ENCODE results near the gene KY.

The KY gene

GRCh38 chr3:134621854-134622253 is 29.0 kb downstream of the KY start:
- Histone ChIP-seq H3K27ac (ENCODE audit: low read depth, low read length) (no peak overlapping the region), H3K27me3 (ENCODE audit: control insufficient read depth in 1 of 2, insufficient read depth in 2 of 2, low read length in 2 of 2) (no peaks in the 10 kb centered on the region), H3K36me3 (ENCODE audit: control insufficient read depth in 1 of 2, insufficient read depth in 2 of 2, low read length in 2 of 2) (no peaks in the 10 kb centered on the region), H3K9me3 (ENCODE audit: control insufficient read depth in 1 of 2, low read length in 2 of 2) (no peaks in the 10 kb centered on the region), H3K4me1 (ENCODE audit: control insufficient read depth in 1 of 2, insufficient read depth in 2 of 2, low read length in 2 of 2) (peaks cover 5% of the 10 kb centered on the region in 2 donors), H3K4me3 (ENCODE audit: low read depth in 1 of 2, low read length in 2 of 2) (no peak overlapping the region), H3K9ac (ENCODE audit: low read depth in 1 of 2, low read length in 2 of 2) (no peak overlapping the region)

DNA sequence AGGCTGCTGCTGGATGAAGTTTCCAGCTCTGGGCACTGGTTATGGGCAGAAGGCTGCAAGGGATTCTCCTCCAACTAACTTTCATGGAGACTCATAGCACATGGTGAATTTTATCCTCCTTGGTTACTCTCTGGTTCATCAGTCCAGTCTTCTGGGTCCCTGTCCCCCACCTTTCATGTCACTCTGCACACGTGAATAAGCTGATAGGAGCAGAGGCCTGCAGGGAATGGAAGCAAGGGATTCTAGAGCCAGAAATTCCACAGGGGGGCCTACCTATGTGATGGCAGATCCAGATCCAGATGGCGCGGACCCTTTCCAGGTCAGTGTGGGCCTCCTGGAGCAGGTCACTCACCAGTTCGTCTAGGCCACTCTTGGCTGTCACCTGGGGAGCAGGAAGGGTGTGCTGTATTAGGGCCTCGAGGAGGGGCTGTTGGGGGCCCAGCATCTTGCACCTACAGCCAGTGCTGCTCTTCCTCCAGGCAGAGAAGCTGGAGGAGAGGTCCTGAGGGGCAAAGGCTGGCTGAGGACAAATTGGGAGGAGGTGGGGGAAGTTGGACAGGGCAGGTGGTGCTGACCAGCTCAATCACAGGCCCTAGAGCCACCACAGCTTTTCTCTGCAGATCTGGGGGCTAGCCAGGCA is 30.2 kb downstream of the KY start:
- Histone ChIP-seq H3K4me1 (ENCODE audit: control insufficient read depth in 1 of 2, insufficient read depth in 2 of 2, low read length in 2 of 2) (peaks cover 5% of the 10 kb centered on the region in 2 donors), H3K9ac (ENCODE audit: low read depth in 1 of 2, low read length in 2 of 2) (no peak overlapping the region), H3K27me3 (ENCODE audit: control insufficient read depth in 1 of 2, insufficient read depth in 2 of 2, low read length in 2 of 2) (no peaks in the 10 kb centered on the region), H3K27ac (ENCODE audit: low read depth, low read length) (no peak overlapping the region), H3K36me3 (ENCODE audit: control insufficient read depth in 1 of 2, insufficient read depth in 2 of 2, low read length in 2 of 2) (no peaks in the 10 kb centered on the region), H3K9me3 (ENCODE audit: control insufficient read depth in 1 of 2, low read length in 2 of 2) (no peaks in the 10 kb centered on the region), H3K4me3 (ENCODE audit: low read depth in 1 of 2, low read length in 2 of 2) (no peak overlapping the region)

GRCh38 chr3:134619884-134620445 is 30.9 kb downstream of the KY start:
- Histone ChIP-seq H3K27ac (ENCODE audit: low read depth, low read length) (no peak overlapping the region), H3K36me3 (ENCODE audit: control insufficient read depth in 1 of 2, insufficient read depth in 2 of 2, low read length in 2 of 2) (no peaks in the 10 kb centered on the region), H3K27me3 (ENCODE audit: control insufficient read depth in 1 of 2, insufficient read depth in 2 of 2, low read length in 2 of 2) (no peaks in the 10 kb centered on the region)

GRCh38 chr3:134619301-134619615 is 31.6 kb downstream of the KY start:
- no peaks in the 10 kb centered on the region for H3K9me3 ChIP-seq (ENCODE audit: control insufficient read depth in 1 of 2, low read length in 2 of 2)
- no peak overlapping the region for H3K27ac ChIP-seq (ENCODE audit: low read depth, low read length)
- no peak overlapping the region for H3K4me3 ChIP-seq (ENCODE audit: low read depth in 1 of 2, low read length in 2 of 2)
- H3K27me3 ChIP-seq (ENCODE audit: control insufficient read depth in 1 of 2, insufficient read depth in 2 of 2, low read length in 2 of 2), result no peaks in the 10 kb centered on the region
- H3K4me1 ChIP-seq (ENCODE audit: control insufficient read depth in 1 of 2, insufficient read depth in 2 of 2, low read length in 2 of 2), result peaks cover 5% of the 10 kb centered on the region in 2 donors
- H3K9ac ChIP-seq (ENCODE audit: low read depth in 1 of 2, low read length in 2 of 2), result no peak overlapping the region
- H3K36me3 ChIP-seq (ENCODE audit: control insufficient read depth in 1 of 2, insufficient read depth in 2 of 2, low read length in 2 of 2), result no peaks in the 10 kb centered on the region

More at GRCh38 chr3:134619884-134620445, 30.9 kb downstream of the KY start:
- Histone ChIP-seq H3K4me3 (ENCODE audit: low read depth in 1 of 2, low read length in 2 of 2) (no peak overlapping the region), H3K4me1 (ENCODE audit: control insufficient read depth in 1 of 2, insufficient read depth in 2 of 2, low read length in 2 of 2) (peaks cover 5% of the 10 kb centered on the region in 2 donors), H3K9ac (ENCODE audit: low read depth in 1 of 2, low read length in 2 of 2) (no peak overlapping the region), H3K9me3 (ENCODE audit: control insufficient read depth in 1 of 2, low read length in 2 of 2) (no peaks in the 10 kb centered on the region)

- Histone ChIP-seq H3K36me3 (ENCODE audit: control insufficient read depth in 1 of 2, insufficient read depth in 2 of 2, low read length in 2 of 2) (no peaks in the 10 kb centered on the region), H3K27ac (ENCODE audit: low read depth, low read length) (no peak overlapping the region), H3K4me3 (ENCODE audit: low read depth in 1 of 2, low read length in 2 of 2) (no peak overlapping the region), H3K9ac (ENCODE audit: low read depth in 1 of 2, low read length in 2 of 2) (no peak overlapping the region), H3K27me3 (ENCODE audit: control insufficient read depth in 1 of 2, insufficient read depth in 2 of 2, low read length in 2 of 2) (no peaks in the 10 kb centered on the region), H3K9me3 (ENCODE audit: control insufficient read depth in 1 of 2, low read length in 2 of 2) (no peaks in the 10 kb centered on the region), H3K4me1 (ENCODE audit: control insufficient read depth in 1 of 2, insufficient read depth in 2 of 2, low read length in 2 of 2) (peaks cover 5% of the 10 kb centered on the region in 2 donors)
Observed at GRCh38 chr3:134618478-134619300, 32.1 kb downstream of the KY start.

GRCh38 chr3:134617608-134618477 is 33.0 kb downstream of the KY start:
- Histone ChIP-seq H3K9me3 (ENCODE audit: control insufficient read depth in 1 of 2, low read length in 2 of 2) (no peaks in the 10 kb centered on the region), H3K4me3 (ENCODE audit: low read depth in 1 of 2, low read length in 2 of 2) (no peak overlapping the region), H3K4me1 (ENCODE audit: control insufficient read depth in 1 of 2, insufficient read depth in 2 of 2, low read length in 2 of 2) (peaks cover under 1 to 2% of the 10 kb centered on the region in 2 donors), H3K9ac (ENCODE audit: low read depth in 1 of 2, low read length in 2 of 2) (no peak overlapping the region), H3K27ac (ENCODE audit: low read depth, low read length) (no peak overlapping the region), H3K36me3 (ENCODE audit: control insufficient read depth in 1 of 2, insufficient read depth in 2 of 2, low read length in 2 of 2) (no peaks in the 10 kb centered on the region), H3K27me3 (ENCODE audit: control insufficient read depth in 1 of 2, insufficient read depth in 2 of 2, low read length in 2 of 2) (no peaks in the 10 kb centered on the region)

DNA sequence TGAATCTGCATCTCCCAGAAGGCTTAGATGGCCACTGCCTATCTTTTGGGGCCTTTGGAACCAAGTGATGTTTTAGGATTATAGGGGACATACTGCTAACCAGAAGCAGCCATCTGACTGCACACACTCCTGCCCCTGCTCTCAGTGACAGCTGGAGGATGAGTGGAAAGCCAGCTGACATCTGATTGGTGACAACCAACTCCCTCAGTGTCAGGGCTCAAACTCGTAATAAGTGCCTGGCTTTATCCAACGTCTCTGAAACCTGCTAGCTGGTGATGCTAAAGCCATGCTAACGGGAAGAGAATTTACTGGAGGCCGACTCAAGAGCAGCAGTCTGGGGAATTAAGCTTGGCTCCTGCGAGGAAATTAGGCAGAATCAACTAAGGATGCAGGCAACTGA is 35.1 kb downstream of the KY start:
- no peak overlapping the region for H3K27ac ChIP-seq (ENCODE audit: low read depth, low read length)
- H3K4me3 ChIP-seq (ENCODE audit: low read depth in 1 of 2, low read length in 2 of 2), result no peak overlapping the region
- H3K4me1 ChIP-seq (ENCODE audit: control insufficient read depth in 1 of 2, insufficient read depth in 2 of 2, low read length in 2 of 2), result no peaks in the 10 kb centered on the region
- no peaks in the 10 kb centered on the region for H3K27me3 ChIP-seq (ENCODE audit: control insufficient read depth in 1 of 2, insufficient read depth in 2 of 2, low read length in 2 of 2)
- H3K36me3 ChIP-seq (ENCODE audit: control insufficient read depth in 1 of 2, insufficient read depth in 2 of 2, low read length in 2 of 2), result no peaks in the 10 kb centered on the region
- no peak overlapping the region for H3K9ac ChIP-seq (ENCODE audit: low read depth in 1 of 2, low read length in 2 of 2)
- no peaks in the 10 kb centered on the region for H3K9me3 ChIP-seq (ENCODE audit: control insufficient read depth in 1 of 2, low read length in 2 of 2)

- H3K27me3 ChIP-seq (ENCODE audit: control insufficient read depth in 1 of 2, insufficient read depth in 2 of 2, low read length in 2 of 2), result no peaks in the 10 kb centered on the region
- H3K27ac ChIP-seq (ENCODE audit: low read depth, low read length), result no peak overlapping the region
- no peaks in the 10 kb centered on the region for H3K4me1 ChIP-seq (ENCODE audit: control insufficient read depth in 1 of 2, insufficient read depth in 2 of 2, low read length in 2 of 2)
- no peak overlapping the region for H3K9ac ChIP-seq (ENCODE audit: low read depth in 1 of 2, low read length in 2 of 2)
- no peaks in the 10 kb centered on the region for H3K36me3 ChIP-seq (ENCODE audit: control insufficient read depth in 1 of 2, insufficient read depth in 2 of 2, low read length in 2 of 2)
- H3K4me3 ChIP-seq (ENCODE audit: low read depth in 1 of 2, low read length in 2 of 2), result no peak overlapping the region
- H3K9me3 ChIP-seq (ENCODE audit: control insufficient read depth in 1 of 2, low read length in 2 of 2), result no peaks in the 10 kb centered on the region
Observed at GRCh38 chr3:134614955-134615354, 35.9 kb downstream of the KY start.

GRCh38 chr3:134613006-134613520 is 37.8 kb downstream of the KY start:
- Histone ChIP-seq H3K36me3 (ENCODE audit: control insufficient read depth in 1 of 2, insufficient read depth in 2 of 2, low read length in 2 of 2) (no peaks in the 10 kb centered on the region), H3K27me3 (ENCODE audit: control insufficient read depth in 1 of 2, insufficient read depth in 2 of 2, low read length in 2 of 2) (no peaks in the 10 kb centered on the region), H3K9me3 (ENCODE audit: control insufficient read depth in 1 of 2, low read length in 2 of 2) (no peaks in the 10 kb centered on the region), H3K27ac (ENCODE audit: low read depth, low read length) (no peak overlapping the region), H3K9ac (ENCODE audit: low read depth in 1 of 2, low read length in 2 of 2) (no peak overlapping the region), H3K4me3 (ENCODE audit: low read depth in 1 of 2, low read length in 2 of 2) (no peak overlapping the region), H3K4me1 (ENCODE audit: control insufficient read depth in 1 of 2, insufficient read depth in 2 of 2, low read length in 2 of 2) (no peaks in the 10 kb centered on the region)
